NCI-H510A (cell line): ENCODE results near the gene MPRIP.
"Not testable (repeated sequence)": the region's sequence is repeated elsewhere in the genome, so short reads cannot be mapped to it uniquely, and the experiment has no call there.

Source experiments
- DNase-seq: peaks from one replicate; lab custom pipeline; 2025; lab: John Stamatoyannopoulos, UW

Gene MPRIP

GRCh38 chr17:17184985-17185757 lies 142.9 kb downstream of the MPRIP start:
- not testable (repeated sequence) for DNase-seq

- DNase-seq, result peak; percentile 42
Observed at GRCh38 chr17:17186051-17186450, 143.8 kb downstream of the MPRIP start.

- DNase-seq, result no peak
Observed at GRCh38 chr17:17186551-17187505, 144.6 kb downstream of the MPRIP start.

- DNase-seq, result no peak
Observed at GRCh38 chr17:17188586-17188985, 146.3 kb downstream of the MPRIP start.

- DNase-seq, result no peak
Observed at GRCh38 chr17:17189559-17189958, 147.3 kb downstream of the MPRIP start.

- DNase-seq, result no peak
Observed at GRCh38 chr17:17190188-17190587, 147.9 kb downstream of the MPRIP start.

GRCh38 chr17:17191346-17191792 lies 149.1 kb downstream of the MPRIP start:
- DNase-seq, result no peak

GRCh38 chr17:17191961-17192381 lies 149.7 kb downstream of the MPRIP start:
- no peak for DNase-seq

GRCh38 chr17:17195466-17195865 lies 153.2 kb downstream of the MPRIP start:
- not testable (repeated sequence) for DNase-seq

- no peak for DNase-seq
Observed at GRCh38 chr17:17196776-17197175, 154.5 kb downstream of the MPRIP start.

GRCh38 chr17:17198281-17198680 lies 156.0 kb downstream of the MPRIP start:
- DNase-seq, result no peak

- DNase-seq, result no peak
Observed at GRCh38 chr17:17200311-17200710, 158.1 kb downstream of the MPRIP start.

GRCh38 chr17:17200831-17201230 lies 158.6 kb downstream of the MPRIP start:
- no peak for DNase-seq

- no peak for DNase-seq
Observed at GRCh38 chr17:17201271-17201670, 159.0 kb downstream of the MPRIP start.

- no peak for DNase-seq
Observed at GRCh38 chr17:17201907-17202306, 159.7 kb downstream of the MPRIP start.

- no peak for DNase-seq
Observed at GRCh38 chr17:17203173-17203730, 161.0 kb downstream of the MPRIP start.

- no peak for DNase-seq
Observed at GRCh38 chr17:17204041-17204591, 161.9 kb downstream of the MPRIP start.

GRCh38 chr17:17204635-17205231 lies 162.5 kb downstream of the MPRIP start:
- DNase-seq, result no peak

GRCh38 chr17:17205368-17206123 lies 163.3 kb downstream of the MPRIP start:
- DNase-seq, result peak; percentile 15

GRCh38 chr17:17206124-17206912 lies 164.1 kb downstream of the MPRIP start, which contains the start of gene PLD6:
TSS of gene PLD6 (minus strand) at chr17:17206333. CDS start at chr17:17206286, 47 bp downstream.
- peak; percentile 41 for DNase-seq
